GM18861 (cell line): ENCODE data around the gene IL1R1.
A peak's percentile ranks its signal among the peaks of the same experiment; 100 is the strongest.
"Not testable (repeated sequence)": the region's sequence is repeated elsewhere in the genome, so short reads cannot be mapped to it uniquely, and the experiment has no call there.

Experiments
- ATAC-seq: cut with Tn5 transposase; IDR thresholded peaks from one replicate; pipeline ENCODE4 v1.9.1; 2021; ENCODE audit not compliant: unreplicated experiment

Gene IL1R1

GRCh38 chr2:102141970-102142828 lies at the start of gene IL1R1:
Gene IL1R1 (plus strand): TSS chr2:102142746. CDS start chr2:102157725, 14,979 bp downstream.
- ATAC-seq, result no peak

DNA sequence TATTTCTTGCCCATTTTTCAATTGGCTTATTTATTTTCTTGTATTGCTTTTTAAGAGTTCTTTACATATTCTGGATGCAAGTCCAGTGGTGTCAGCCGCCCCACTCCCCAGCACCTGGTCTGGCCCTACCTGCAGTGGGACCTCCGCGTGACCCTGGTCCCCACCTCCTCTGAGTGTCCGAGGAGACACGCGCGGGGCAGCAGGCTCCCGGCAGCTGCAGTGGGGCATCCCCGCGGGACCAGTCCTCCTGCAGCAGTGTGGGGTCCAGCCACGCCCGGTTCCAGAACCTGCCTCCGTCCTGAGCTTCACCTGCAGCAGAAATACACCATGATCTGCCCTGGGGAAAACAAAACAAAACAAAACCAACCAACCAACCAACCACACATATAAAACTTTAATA lies 48.9 kb upstream of the IL1R1 start:
- ATAC-seq, result no peak

- ATAC-seq, result no peak
Measured at GRCh38 chr2:102094917-102095316, 47.6 kb upstream of the IL1R1 start.

GRCh38 chr2:102096103-102096502 lies 46.4 kb upstream of the IL1R1 start:
- no peak for ATAC-seq

DNA sequence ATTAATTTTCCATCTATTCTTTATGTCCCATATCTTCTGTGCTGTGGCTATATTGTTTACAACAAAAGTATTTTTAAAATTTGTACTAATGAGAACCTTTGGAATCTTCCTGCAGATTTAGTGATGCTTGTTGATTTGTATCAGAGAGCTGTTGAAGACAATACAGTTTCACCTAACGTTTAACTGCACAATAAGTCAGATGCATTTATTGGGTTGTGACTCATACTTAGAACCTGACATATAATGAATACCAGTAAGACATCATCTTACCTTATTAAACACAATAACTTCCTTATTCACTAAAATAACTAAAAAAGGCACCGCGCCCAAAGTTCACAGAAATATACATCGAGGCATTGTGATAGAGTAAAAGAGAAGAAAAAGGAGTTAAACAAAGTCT lies 43.8 kb upstream of the IL1R1 start:
- no peak for ATAC-seq

GRCh38 chr2:102099536-102100298 lies 42.8 kb upstream of the IL1R1 start:
- no peak for ATAC-seq

DNA sequence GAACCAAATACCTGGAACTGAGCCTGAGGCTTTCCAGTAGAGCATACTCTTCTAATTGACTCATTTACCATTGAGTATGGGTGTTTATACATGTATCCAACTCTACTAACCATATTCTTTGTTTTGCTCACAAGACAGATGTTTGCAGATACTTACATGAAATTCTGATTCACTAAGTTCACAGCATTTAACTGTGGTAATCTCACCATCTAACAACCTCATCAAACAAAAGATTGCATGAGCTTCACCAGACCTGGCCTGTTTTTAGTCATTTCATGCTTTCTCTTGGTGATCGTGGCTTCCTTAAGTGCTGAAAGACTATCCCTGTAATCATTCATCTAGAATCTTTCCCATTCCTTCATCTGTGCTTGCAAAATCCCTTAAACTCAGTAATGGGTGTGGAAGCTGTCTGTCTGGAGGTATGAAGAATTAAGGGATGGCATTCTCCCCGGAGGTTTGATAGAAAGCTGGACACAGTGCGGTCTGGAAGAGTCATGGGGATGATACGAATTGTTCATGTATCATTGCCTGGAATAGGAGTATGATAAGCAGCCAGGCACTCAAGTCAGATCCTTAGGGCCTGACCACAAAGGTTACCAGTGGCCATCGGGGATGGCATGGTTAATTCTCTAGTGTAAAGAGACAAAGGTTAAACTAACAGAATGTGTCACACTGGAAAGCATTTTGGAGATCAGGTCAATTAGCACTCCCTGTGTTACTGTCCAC lies 42.0 kb upstream of the IL1R1 start:
- no peak for ATAC-seq

- ATAC-seq, result no peak
Measured at GRCh38 chr2:102101097-102101848, 41.3 kb upstream of the IL1R1 start.

GRCh38 chr2:102101849-102102635 lies 40.5 kb upstream of the IL1R1 start:
- ATAC-seq, result no peak

DNA sequence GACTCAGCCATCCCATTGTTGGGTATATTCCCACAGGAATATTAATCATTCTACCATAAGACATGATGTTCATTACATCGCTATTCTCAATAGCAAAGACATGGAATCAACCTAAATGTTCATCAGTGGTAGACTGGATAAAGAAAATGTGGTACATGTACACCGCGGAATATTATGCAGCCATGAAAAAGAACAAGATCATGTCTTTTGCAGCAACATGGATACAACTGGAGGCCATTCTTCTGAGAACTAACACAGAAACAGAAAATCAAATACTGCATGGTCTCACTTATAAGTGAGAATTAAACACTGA lies 40.0 kb upstream of the IL1R1 start:
- ATAC-seq, result not testable (repeated sequence)

- ATAC-seq, result no peak
Measured at GRCh38 chr2:102103284-102103683, 39.3 kb upstream of the IL1R1 start.

GRCh38 chr2:102103992-102104871 lies 38.3 kb upstream of the IL1R1 start:
- peak; percentile 65 for ATAC-seq

DNA sequence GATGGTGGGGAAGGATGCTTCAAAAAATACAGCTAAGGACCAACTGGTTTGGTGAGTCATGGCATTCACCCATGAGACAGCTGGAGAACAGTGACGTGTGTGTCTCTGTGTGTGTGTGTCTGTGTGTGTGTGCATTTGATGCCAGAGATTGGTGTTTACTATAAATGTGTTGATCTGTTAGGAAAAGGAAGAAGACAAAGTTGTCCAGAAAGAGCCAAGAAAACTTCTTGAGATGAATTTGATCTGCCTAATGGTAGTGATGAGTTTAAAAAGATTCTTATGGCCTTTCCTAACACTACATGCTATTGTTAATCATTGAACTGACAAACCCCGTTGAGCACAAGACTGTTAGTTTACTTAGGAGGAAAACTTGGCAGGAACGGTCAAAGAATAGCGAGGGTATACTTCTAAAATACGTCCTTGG lies 36.4 kb upstream of the IL1R1 start:
- ATAC-seq, result no peak

GRCh38 chr2:102106813-102107740 lies 35.5 kb upstream of the IL1R1 start:
- not testable (repeated sequence) for ATAC-seq

DNA sequence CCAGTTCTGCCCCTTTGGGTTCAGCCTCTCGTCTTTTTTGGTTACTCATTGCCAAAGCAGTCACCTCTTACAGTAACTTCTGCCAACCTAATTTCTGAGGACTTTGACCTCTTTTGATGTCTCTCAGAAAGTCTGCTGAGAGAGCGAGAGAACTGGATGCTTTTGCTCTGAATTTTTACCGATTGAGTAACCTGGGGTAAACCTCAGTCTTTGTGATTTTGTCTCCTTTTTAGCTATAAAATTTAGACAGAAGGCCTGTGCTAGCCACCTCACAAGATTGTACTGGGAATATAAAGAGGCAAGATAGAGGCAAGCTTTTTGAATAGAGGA lies 34.8 kb upstream of the IL1R1 start:
- peak; percentile 54 for ATAC-seq

- no peak for ATAC-seq
Measured at GRCh38 chr2:102109016-102109415, 33.5 kb upstream of the IL1R1 start.

DNA sequence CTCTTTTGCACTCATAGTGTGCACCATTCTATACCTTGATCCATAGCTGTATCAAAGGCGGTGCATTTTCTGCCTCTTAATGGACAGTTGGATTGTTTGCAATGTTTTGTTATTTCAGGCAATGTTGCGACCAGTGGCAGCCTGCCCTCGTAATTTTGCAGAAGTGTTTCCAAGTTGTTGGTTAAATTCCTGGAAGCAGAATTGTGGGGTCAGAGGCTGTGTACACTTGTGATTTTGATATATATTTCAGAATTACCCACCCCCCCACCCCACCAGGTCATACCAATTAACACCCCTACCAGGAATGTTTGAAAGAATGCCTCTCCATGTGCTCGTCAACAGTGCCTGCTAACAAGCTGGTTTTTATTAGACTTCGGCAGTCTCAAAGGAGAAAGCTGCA lies 32.4 kb upstream of the IL1R1 start:
- no peak for ATAC-seq
